ENCODE data around the gene KRAS.

Gene KRAS

DNA sequence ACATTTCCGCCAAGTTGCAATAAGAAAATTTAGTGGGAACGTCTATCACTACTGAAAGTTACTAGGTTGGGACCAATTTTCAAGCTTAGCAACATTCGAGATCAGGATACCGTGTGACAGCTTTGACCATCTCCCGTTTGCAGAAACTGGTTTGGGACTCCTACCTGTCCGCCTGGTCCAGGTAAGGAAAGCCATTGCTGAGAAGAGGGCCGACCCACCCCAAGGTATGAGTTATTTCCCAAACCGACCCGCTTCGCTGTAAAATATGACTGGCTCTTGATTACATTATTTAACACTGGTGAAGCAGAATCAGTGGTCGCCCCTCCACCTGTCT lies 56.0 kb downstream of the KRAS start:
- no peak for DNase-seq

DNA sequence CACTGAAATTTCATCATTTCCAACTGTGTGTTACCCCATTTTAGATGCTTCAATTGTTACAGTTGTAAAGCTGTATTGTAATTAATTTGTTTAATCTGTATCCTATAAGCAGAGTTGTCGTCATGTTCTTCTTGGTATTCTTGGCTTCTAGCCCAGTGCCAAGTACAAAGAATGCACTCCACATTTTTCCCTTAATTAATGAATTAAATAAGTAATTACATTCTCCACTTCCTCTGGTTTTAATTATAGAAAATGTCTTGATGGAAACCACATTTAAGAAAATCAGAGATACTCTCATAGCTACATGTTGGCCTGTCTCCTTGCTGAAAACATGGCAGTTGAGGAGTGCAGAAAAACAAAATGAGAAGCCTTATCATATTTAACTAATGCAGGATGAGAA lies 56.5 kb downstream of the KRAS start:
- DNase-seq: no peak

DNA sequence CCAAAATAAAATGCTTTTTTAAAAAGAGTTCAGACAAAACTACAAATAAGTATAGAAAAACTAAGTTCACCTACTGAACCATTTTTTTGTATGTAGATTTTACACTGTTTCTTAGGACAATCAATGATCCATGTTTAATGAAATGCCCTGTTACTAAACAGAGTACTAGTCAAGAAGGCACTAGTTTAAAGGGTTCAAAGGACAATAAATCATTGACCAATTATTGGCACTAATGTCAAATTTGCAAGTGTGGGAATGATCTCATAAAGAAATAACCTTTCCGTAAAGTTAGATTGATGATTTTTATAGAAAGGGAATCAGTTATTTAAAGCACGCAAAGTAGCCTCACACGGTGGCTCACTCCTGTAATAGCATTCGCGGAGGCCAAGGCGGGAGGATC lies 59.9 kb downstream of the KRAS start:
- no peak for DNase-seq

DNA sequence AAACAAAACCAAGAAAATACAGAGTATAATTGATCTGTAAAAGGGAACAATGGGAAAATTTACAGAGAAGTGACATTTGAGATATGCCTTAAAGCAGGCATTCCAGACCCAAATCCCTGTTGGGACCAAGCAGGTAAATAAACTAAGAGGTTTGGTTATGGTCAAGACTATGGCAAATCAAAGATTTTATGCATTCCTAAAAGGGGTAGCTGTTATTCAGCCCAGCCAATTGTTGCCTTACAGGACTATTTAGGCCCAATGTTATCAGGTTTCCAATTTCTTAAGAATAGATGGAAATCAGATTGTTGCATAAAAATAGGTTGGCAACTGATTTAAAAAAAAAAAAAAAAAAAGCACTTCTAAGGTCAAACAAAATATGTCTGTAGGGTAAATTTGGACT lies 61.1 kb downstream of the KRAS start:
- no peak for DNase-seq

DNA sequence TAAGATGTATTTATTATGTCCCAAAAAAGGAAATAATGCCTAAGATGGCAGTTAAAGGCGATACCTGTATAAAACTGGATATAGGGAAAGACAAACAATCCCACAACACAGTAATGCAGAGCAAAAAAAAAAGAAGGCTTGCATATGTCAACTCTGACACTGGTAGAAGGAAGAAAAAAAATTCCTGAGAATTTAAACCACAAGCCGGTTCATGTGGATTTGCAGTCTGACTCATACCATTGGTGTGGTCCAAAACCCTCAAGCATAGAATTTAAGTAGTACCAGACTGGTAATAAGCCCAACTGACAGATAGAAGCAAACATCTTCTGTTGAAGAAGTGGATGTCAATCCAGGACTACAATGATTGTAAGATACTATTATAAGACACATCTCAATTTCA lies 62.9 kb downstream of the KRAS start:
- no peak for DNase-seq

DNA sequence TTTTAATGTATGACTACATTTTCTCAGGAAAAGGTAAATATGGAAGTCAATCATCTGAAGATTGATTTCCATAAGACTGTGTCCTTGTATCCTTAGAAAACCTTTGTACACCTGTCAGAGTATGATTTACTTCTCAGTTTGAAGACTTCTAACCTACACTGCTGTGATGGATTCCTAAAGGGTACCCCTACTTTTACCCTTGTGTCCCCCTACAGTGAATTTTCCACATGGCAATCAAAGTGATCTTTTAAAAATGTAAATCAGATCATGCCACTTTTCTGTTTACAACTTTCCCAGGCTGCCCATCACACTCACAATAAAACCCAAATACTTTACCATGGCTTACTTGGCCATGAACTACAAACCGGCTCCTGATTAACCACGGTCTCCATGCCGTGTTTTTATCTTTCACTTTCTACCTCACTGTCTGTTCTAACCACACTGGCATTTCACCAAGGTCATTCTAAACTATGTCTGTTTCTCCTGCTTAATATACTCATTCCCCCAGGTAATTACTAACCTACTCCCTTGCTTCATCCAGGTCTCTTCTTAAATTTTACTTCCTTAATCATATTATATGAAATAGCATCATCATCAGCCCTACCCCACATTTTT lies 63.8 kb downstream of the KRAS start:
- DNase-seq: no peak

DNA sequence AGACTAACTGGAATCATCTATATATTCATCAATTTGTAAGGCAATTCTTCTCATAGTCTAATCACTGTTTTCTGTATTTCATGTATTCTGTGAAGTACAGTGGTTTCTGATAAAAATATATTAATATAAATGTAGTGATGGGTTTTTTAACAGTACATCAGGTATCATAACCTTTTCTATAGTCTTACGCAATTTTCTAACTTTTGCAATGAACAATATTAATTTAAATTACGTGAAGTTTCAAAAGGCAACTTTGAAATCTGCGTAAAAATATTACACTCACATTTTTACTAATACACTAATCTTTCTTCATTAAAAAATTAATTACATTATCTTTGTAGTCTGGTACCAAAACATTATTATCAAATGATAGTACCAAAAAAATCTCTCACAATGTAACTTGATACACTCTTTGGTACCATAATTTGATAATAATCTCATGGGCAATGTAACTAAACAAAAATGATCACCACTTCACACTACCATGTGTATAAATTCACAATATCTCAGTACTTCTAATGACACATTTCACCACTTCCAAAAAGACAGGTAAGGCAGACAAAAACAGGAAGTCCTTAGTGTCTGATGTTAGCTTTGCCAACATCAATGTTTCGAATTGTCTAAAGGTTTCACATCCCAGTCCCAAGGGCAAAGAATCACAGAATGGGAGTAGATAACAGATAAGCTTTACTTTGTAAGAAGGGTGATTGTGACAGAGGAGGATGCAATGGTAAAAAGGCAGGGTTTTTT lies 64.5 kb downstream of the KRAS start:
- no peak for DNase-seq

DNA sequence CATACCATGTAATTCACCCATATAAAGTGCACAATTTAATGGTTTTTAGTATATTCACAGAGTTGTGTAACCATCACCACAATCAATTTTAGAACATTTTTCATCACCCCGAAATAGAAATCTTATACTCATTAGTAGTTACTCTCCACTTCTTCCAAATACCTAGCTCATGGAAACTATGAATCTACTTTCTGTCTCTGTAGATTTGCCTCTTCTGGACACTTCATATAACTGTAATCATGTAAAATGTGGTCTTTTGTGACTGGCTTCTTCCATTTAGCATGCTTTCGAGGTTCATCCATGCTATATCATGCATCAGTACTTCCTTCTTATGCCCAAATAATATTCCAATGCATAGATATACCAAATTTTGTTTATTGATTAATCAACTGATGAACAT lies 66.6 kb downstream of the KRAS start:
- no peak for DNase-seq

DNA sequence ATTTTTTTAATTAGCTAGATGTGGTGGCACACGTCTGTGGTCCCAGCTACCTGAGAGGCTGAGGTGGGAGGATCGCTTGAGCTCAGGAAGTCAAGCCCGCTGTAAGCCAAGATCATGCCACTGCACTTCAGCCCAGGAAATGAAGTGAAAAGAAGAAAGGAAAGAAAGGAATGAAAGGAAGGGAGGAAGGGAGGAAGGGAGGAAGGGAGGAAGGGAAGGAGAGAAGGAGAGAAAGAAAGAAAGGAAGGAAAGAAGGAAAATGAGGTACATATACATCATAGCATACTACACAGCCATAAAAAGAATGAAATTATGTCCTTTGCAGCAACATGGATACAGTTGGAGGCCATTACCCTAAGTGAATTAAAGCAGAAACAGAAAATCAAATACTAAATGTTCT lies 68.0 kb downstream of the KRAS start:
- DNase-seq: no peak

DNA sequence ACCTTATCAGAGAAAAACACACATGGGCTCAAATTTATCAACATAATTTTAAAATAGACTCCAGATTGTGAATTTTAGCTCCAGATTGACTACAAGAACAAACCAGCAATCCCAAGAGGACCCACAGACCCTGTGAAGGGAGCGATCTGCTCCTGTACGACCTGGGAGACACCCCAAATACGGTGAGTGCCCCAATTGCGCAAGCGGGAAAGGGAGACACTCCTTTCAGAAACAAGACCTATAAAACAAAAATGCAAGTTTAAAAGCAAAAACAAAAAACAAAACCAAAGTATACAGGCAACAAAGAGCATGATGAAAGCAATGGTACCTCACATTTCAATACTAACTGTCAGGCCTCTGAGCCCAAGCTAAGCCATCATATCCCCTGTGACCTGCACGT lies 87.9 kb downstream of the KRAS start:
- no peak for DNase-seq

DNA sequence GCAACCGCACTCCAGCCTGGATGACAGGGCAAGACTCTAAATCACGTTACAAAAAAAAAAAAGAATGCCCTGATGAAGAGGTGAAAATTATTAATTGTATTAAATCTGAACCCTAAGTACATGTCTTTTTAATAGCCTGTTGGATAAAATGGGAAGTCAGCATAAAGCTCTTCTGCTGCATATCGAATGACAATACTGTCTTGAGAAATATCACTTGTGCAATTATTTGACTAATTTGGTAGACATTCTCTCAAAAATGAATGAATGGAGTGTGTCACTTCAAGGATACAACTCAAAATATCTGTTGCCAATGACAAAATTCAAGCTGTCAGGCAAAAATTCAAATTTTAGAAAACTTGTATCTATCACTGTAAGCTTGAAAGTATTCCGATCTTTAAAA lies 94.7 kb downstream of the KRAS start:
- DNase-seq: no peak

DNA sequence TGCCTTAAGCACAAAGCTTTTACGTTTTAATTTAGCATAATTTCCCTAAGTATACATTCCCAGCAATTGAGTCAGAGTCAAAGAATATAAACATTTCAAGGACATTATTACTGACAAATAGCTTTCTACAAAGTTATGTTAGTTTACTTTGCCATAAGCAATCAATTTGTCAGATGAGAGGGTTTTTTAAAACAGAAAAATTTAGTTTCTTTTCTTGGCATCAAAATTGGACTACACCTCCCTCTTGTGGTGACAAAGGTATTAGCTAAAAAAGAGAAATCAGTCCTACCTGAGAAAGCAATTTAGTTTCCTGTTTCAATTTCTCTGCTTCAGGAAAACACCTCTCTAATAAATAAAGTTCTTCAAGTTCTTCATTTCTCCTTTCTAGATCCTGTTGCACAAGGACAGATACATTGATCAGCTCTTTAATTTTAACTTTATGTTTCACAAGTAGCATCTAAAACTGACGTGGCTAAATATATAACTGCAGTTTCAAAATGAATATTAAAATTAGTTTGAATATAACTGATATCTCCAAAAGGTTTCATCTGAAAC lies 95.6 kb downstream of the KRAS start:
- DNase-seq: no peak

Measured in T1000 (cell line).